Endothelial cell of umbilical vein (primary cell): ENCODE results near the gene CACNA2D1. TPM values are rescaled to one million over a fixed set of nuclear protein-coding genes. Genes with fewer than 3 reads are reported as not detected.

ENCODE experiments used
- BruUV-seq: library from RNA; stranded (reverse); fragments of 400-500 nt; replicated peaks from 2 replicates; lab custom pipeline; 2021; lab: Mats Ljungman, UMichigan
- CTCF ChIA-PET: fragments of 300-600, 350-600 bp; sonication (Branson Sonifier 250); formaldehyde crosslinking; loops from one replicate; lab custom pipeline; 2021; ENCODE audit warnings: antibody characterized with exemption, inconsistent platforms; lab: Charles Lee
- POLR2A ChIA-PET: fragments of 300-600, 350-600 bp; sonication (Branson Sonifier 250); formaldehyde crosslinking; loops from one replicate; lab custom pipeline; 2021; ENCODE audit warnings: antibody characterized with exemption, inconsistent platforms; lab: Charles Lee
- DNase-seq: peaks from one replicate; pipeline ENCODE4 v3.0.0-alpha.2; 2011; ENCODE audit warnings: low read depth, low spot score
- FAIRE-seq: peaks from 2 replicates; lab custom pipeline; 2011; peaks lifted over from hg19 to GRCh38; lab: Jason Lieb, UNC
- H2AFZ ChIP-seq: 2 replicates; pipeline ENCODE4 v1.6.0; 2012; ENCODE audit warnings: low read depth, low read length, control low read depth, inconsistent platforms
- H3K27ac ChIP-seq: 2 replicates; pipeline ENCODE4 v1.5.1; 2011; ENCODE audit warnings: low read depth, mild to moderate bottlenecking, control low read depth, low read length, moderate library complexity; ENCODE audit not compliant: insufficient read depth
- H3K27me3 ChIP-seq, 2 experiments: 2 replicates each; pipeline versions ENCODE4 v1.6.0 to v1.6.1; 2011; ENCODE audit warnings: low read length in 2 of 2, mixed read lengths in 1 of 2; ENCODE audit not compliant: control insufficient read depth in 2 of 2, insufficient read depth in 2 of 2
- H3K36me3 ChIP-seq, 2 experiments: 2 replicates in 1 of 2; 3 replicates in 1 of 2; pipeline ENCODE4 v1.5.1; 2011; ENCODE audit warnings: low read length in 2 of 2, mild to moderate bottlenecking in 1 of 2, moderate library complexity in 1 of 2; ENCODE audit not compliant: control insufficient read depth in 2 of 2, insufficient read depth in 2 of 2; ENCODE audit errors: extremely low read depth in 1 of 2
- H3K4me1 ChIP-seq: 3 replicates; pipeline ENCODE4 v1.5.1; 2011; ENCODE audit warnings: mild to moderate bottlenecking, low read length; ENCODE audit not compliant: control insufficient read depth, insufficient read depth; ENCODE audit errors: extremely low read depth
- H3K4me2 ChIP-seq: 2 replicates; pipeline ENCODE4 v1.6.1; 2011; ENCODE audit warnings: low read length, control low read depth, mixed read lengths; ENCODE audit not compliant: insufficient read depth
- H3K4me3 ChIP-seq, 3 experiments: fragments of 200-600 bp in 1 of 3; sonication (generic), shearing (Covaris generic) in 1 of 3; replicated peaks in 1 of 3; 2 replicates each; pipeline ENCODE4 v1.5.1; 2011 to 2016; ENCODE audit warnings: control low read depth in 3 of 3, low read length in 3 of 3, mild to moderate bottlenecking in 2 of 3, inconsistent platforms in 1 of 3, low read depth in 1 of 3, moderate library complexity in 1 of 3; ENCODE audit not compliant: insufficient read depth in 1 of 3
- H3K79me2 ChIP-seq: 2 replicates; pipeline ENCODE4 v1.6.0; 2012; ENCODE audit warnings: low read length, inconsistent platforms; ENCODE audit not compliant: control insufficient read depth, insufficient read depth
- H3K9ac ChIP-seq: replicated peaks from 2 replicates; pipeline ENCODE3; 2011; ENCODE audit warnings: low read length, control low read depth; ENCODE audit not compliant: insufficient read depth; ENCODE audit errors: extremely low read depth
- H3K9me1 ChIP-seq: replicated peaks from 3 replicates; pipeline ENCODE4 v1.6.0; 2011; ENCODE audit warnings: mild to moderate bottlenecking, low read length; ENCODE audit not compliant: control insufficient read depth, insufficient read depth; ENCODE audit errors: extremely low read depth
- H3K9me3 ChIP-seq: replicated peaks from 2 replicates; pipeline ENCODE4 v1.5.1; 2012; ENCODE audit warnings: low read length, inconsistent platforms; ENCODE audit not compliant: control insufficient read depth, insufficient read depth
- H4K20me1 ChIP-seq: replicated peaks from 2 replicates; pipeline ENCODE3; 2011; ENCODE audit warnings: mild to moderate bottlenecking, low read length; ENCODE audit not compliant: control insufficient read depth, insufficient read depth; ENCODE audit errors: extremely low read depth
- CTCF ChIP-seq, 2 donors: IDR thresholded peaks; 1 replicate in 1 of 2; 2 replicates in 1 of 2; pipeline ENCODE4 v1.5.1; 2011; ENCODE audit warnings: low read length in 2 of 2, mild to moderate bottlenecking in 2 of 2, moderate library complexity in 2 of 2, control low read depth in 1 of 2, inconsistent platforms in 1 of 2, low read depth in 1 of 2; ENCODE audit not compliant: insufficient read depth in 1 of 2; ENCODE audit errors: extremely low read depth in 1 of 2
- EZH2 ChIP-seq: IDR thresholded peaks from 2 replicates; pipeline ENCODE4 v1.6.1; 2012; ENCODE audit warnings: borderline replicate concordance, low read depth, mild to moderate bottlenecking, moderate library complexity, low read length, inconsistent platforms; ENCODE audit not compliant: severe bottlenecking
- FOS ChIP-seq: IDR thresholded peaks from 2 replicates; pipeline ENCODE4 v1.6.1; 2011; ENCODE audit warnings: mild to moderate bottlenecking, low read length, moderate library complexity, borderline replicate concordance; ENCODE audit not compliant: insufficient read depth
- GATA2 ChIP-seq: IDR thresholded peaks from 2 replicates; pipeline ENCODE4 v1.7.0; 2011; ENCODE audit warnings: low read depth, mild to moderate bottlenecking, moderate library complexity, mixed read lengths, low read length; ENCODE audit not compliant: insufficient read length, insufficient read depth
- JUN ChIP-seq: IDR thresholded peaks from 2 replicates; pipeline ENCODE4 v1.6.1; 2011; ENCODE audit warnings: borderline replicate concordance, low read depth; ENCODE audit not compliant: insufficient read length, insufficient read depth
- MAX ChIP-seq: IDR thresholded peaks from 2 replicates; pipeline ENCODE4 v1.6.1; 2011; ENCODE audit not compliant: insufficient read depth, insufficient read length
- MYC ChIP-seq: IDR thresholded peaks from one replicate; pipeline ENCODE4 v1.6.1; 2011; ENCODE audit warnings: mild to moderate bottlenecking, low read depth, low read length
- POLR2A ChIP-seq: IDR thresholded peaks from 2 replicates; pipeline ENCODE4 v1.6.1; 2012; ENCODE audit warnings: low read depth, mild to moderate bottlenecking, control low read depth, low read length
- POLR2AphosphoS5 ChIP-seq: IDR thresholded peaks from 2 replicates; pipeline ENCODE4 v1.6.1; 2012; ENCODE audit warnings: low read depth, mild to moderate bottlenecking, control low read depth, low read length, moderate library complexity; ENCODE audit not compliant: insufficient read depth
- dilution Hi-C: fragments of 300-500 bp; cut with MboI; formaldehyde crosslinking; loops from one replicate; pipeline ENCODE4 v1.15.0; 2019; ENCODE audit warnings: low sequenced_read_pairs; ENCODE audit not compliant: extremely low pct_ligation_motif_present
- intact Hi-C: fragments of 100-400 bp; cut with micrococcal nuclease; formaldehyde crosslinking; loops from one replicate; pipeline ENCODE4 v1.10.0; 2022
- polyA plus RNA-seq, 4 experiments: library from polyadenylated mRNA; depleted of rRNA in 3 of 4; stranded (reverse) in 3 of 4; unstranded in 1 of 4; fragments of >200 nt; gene quantifications; 2 replicates each; pipeline versions ENCODE4 v1.2.1 to v1.2.3, GENCODE V29; 2011 to 2012; ENCODE audit warnings: missing spikeins in 1 of 4
- total RNA-seq: library from RNA; stranded (reverse); gene quantifications from 2 replicates; pipeline ENCODE4 v1.2.3, GENCODE V29; 2021

The CACNA2D1 gene
- total and polyA plus RNA-seq, 2 donors (not counting 3 experiments of a cell fraction or from before 2014, with no cell fraction given): 4.1 to 38.6 TPM

DNA sequence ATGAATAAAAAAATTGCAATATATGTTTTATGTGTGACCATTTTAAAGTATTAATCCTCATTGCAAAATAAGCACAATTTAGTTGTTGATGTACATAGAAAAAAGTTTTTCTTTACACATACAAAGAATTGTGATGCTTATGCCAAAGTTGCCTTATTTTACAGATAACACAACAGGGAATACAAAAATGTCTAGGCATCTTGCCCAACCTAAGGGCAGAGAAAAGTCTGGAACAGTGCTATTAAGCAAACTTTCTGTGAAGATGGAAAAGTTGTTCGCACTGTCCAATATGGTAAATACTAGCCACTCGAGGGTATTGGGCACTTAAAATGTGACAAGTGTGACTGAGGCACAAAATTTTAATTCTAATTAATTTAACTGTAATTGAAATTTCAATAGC lies 483.6 kb downstream of the CACNA2D1 start:
- FAIRE-seq (no peak), DNase-seq (no peak)
- Histone ChIP-seq H3K9me3 (no peaks in the 10 kb centered on the region), H3K27me3 (no peaks in the 10 kb centered on the region), H3K4me1 (no peaks in the 10 kb centered on the region), H3K27ac (no peak overlapping the region), H3K79me2 (no peaks in the 10 kb centered on the region), H3K4me3 (no peak overlapping the region), H2AFZ (no peak overlapping the region), H3K9me1 (no peaks in the 10 kb centered on the region), H3K4me2 (no peak overlapping the region), H3K36me3 (peaks cover 0 to 3% of the 10 kb centered on the region in 2 experiments), H3K9ac (no peak overlapping the region), H4K20me1 (no peaks in the 10 kb centered on the region)
- CTCF ChIA-PET: no interaction called here
- POLR2A ChIA-PET: no interaction called here
- no TSS peak for BruUV-seq
- dilution Hi-C loops: no loop called here
- TF ChIP-seq POLR2AphosphoS5 (no peak), FOS (no peak), CTCF (IDR thresholded peaks at IDR 0.05; ENCODE audit: extremely low read depth in 1 of 2, insufficient read depth in 1 of 2, low read depth in 1 of 2, low read length in 2 of 2) (no peak), EZH2 (no peak), MYC (no peak), JUN (no peak), GATA2 (no peak), POLR2A (no peak), MAX (no peak)
- intact Hi-C loops: no loop called here
